A673 (cell line): Measurements from ENCODE around the gene RPTOR. TPM values are rescaled to one million over a fixed set of nuclear protein-coding genes. Genes with fewer than 3 reads are reported as not detected.

Experiments
- BruUV-seq: library from RNA; stranded (reverse); fragments of 400-500 nt; replicated peaks from 2 replicates; lab custom pipeline; 2021; lab: Mats Ljungman, UMichigan
- CTCF ChIA-PET: fragments of 300-600 bp; sonication (Branson Sonifier 250); formaldehyde crosslinking; loops from one replicate; lab custom pipeline; 2022; ENCODE audit warnings: antibody characterized with exemption; lab: Charles Lee
- POLR2A ChIA-PET: fragments of 300-600 bp; sonication (Branson Sonifier 250); formaldehyde crosslinking; loops from one replicate; lab custom pipeline; 2022; ENCODE audit warnings: antibody characterized with exemption; ENCODE audit not compliant: low non-redundant PET; lab: Charles Lee
- DNase-seq: peaks from one replicate; pipeline ENCODE4 v3.0.0-alpha.2; 2015; ENCODE audit warnings: low spot score
- H3K27ac ChIP-seq: fragments of 200-600 bp; sonication (generic); 2 replicates; pipeline ENCODE4 v1.5.1; 2016; ENCODE audit warnings: mixed run types, low read depth, mild to moderate bottlenecking, mixed read lengths, antibody characterized with exemption, low read length; ENCODE audit not compliant: poor library complexity, severe bottlenecking
- H3K27me3 ChIP-seq: fragments of 200-600 bp; sonication (generic); replicated peaks from 2 replicates; pipeline ENCODE4 v1.6.1; 2017; ENCODE audit warnings: mixed run types, low read depth, mild to moderate bottlenecking, mixed read lengths, antibody characterized with exemption, low read length; ENCODE audit not compliant: insufficient read depth, poor library complexity
- H3K36me3 ChIP-seq: fragments of 200-600 bp; sonication (generic); 2 replicates; pipeline ENCODE4 v1.6.1; 2016; ENCODE audit warnings: mixed run types, mild to moderate bottlenecking, mixed read lengths, antibody characterized with exemption, low read length; ENCODE audit not compliant: insufficient read depth, poor library complexity, severe bottlenecking
- H3K4me1 ChIP-seq: fragments of 200-600 bp; sonication (generic); 2 replicates; pipeline ENCODE4 v1.6.1; 2017; ENCODE audit warnings: mixed run types, mild to moderate bottlenecking, mixed read lengths, antibody characterized with exemption, low read length; ENCODE audit not compliant: insufficient read depth, poor library complexity, severe bottlenecking
- H3K4me3 ChIP-seq: fragments of 200-600 bp; sonication (generic); 2 replicates; pipeline ENCODE4 v1.5.1; 2016; ENCODE audit warnings: low read depth, mixed run types, mild to moderate bottlenecking, mixed read lengths, low read length; ENCODE audit not compliant: poor library complexity, severe bottlenecking
- H3K9me3 ChIP-seq: fragments of 200-600 bp; sonication (generic); 2 replicates; pipeline ENCODE4 v1.6.1; 2016; ENCODE audit warnings: mixed run types, low read depth, mild to moderate bottlenecking, mixed read lengths, antibody characterized with exemption, low read length; ENCODE audit not compliant: poor library complexity, severe bottlenecking
- EZH2 ChIP-seq: fragments of 200-600 bp; sonication (generic); IDR thresholded peaks from 2 replicates; pipeline ENCODE4 v1.6.1; 2017; ENCODE audit warnings: borderline replicate concordance, low read depth, mild to moderate bottlenecking, mixed read lengths, antibody characterized with exemption, low read length; ENCODE audit not compliant: poor library complexity, severe bottlenecking
- intact Hi-C: fragments of 100-400 bp; cut with micrococcal nuclease; formaldehyde crosslinking; loops from one replicate; pipeline ENCODE4 v1.10.0; 2022; ENCODE audit not compliant: unreplicated experiment
- total RNA-seq: library from RNA; stranded (reverse); gene quantifications from 2 replicates; pipeline ENCODE4 v1.2.3, GENCODE V29; 2021
- TF ChIP-seq, protein P1 (sequence below): fragments of 300-800, 200-600 bp; sonication (generic); conservative IDR thresholded peaks from 2 replicates; pipeline ENCODE4 v1.5.1; 2017; ENCODE audit warnings: low read depth, mild to moderate bottlenecking, antibody characterized with exemption, low read length, moderate library complexity, mixed read lengths

Gene RPTOR
- total RNA-seq, 1 experiment from 2014 or later: 55.2 TPM

- intact Hi-C loops: no loop called here
- H3K4me3 ChIP-seq: no peak overlapping the region
- peaks cover under 1% of the 10 kb centered on the region for H3K4me1 ChIP-seq
- ChIA-PET CTCF (no interaction called here), POLR2A (no interaction called here)
- no peaks in the 10 kb centered on the region for H3K27me3 ChIP-seq
- DNase-seq: no peak
- H3K27ac ChIP-seq: no peak overlapping the region
- H3K36me3 ChIP-seq: no peaks in the 10 kb centered on the region
- TF ChIP-seq, protein P1, sequence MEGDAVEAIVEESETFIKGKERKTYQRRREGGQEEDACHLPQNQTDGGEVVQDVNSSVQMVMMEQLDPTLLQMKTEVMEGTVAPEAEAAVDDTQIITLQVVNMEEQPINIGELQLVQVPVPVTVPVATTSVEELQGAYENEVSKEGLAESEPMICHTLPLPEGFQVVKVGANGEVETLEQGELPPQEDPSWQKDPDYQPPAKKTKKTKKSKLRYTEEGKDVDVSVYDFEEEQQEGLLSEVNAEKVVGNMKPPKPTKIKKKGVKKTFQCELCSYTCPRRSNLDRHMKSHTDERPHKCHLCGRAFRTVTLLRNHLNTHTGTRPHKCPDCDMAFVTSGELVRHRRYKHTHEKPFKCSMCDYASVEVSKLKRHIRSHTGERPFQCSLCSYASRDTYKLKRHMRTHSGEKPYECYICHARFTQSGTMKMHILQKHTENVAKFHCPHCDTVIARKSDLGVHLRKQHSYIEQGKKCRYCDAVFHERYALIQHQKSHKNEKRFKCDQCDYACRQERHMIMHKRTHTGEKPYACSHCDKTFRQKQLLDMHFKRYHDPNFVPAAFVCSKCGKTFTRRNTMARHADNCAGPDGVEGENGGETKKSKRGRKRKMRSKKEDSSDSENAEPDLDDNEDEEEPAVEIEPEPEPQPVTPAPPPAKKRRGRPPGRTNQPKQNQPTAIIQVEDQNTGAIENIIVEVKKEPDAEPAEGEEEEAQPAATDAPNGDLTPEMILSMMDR: no peak
- no peak for TF ChIP-seq EZH2
- no TSS peak for BruUV-seq
- no peaks in the 10 kb centered on the region for H3K9me3 ChIP-seq
Observed at GRCh38 chr17:80712089-80712488, 167.5 kb downstream of the RPTOR start.

DNA sequence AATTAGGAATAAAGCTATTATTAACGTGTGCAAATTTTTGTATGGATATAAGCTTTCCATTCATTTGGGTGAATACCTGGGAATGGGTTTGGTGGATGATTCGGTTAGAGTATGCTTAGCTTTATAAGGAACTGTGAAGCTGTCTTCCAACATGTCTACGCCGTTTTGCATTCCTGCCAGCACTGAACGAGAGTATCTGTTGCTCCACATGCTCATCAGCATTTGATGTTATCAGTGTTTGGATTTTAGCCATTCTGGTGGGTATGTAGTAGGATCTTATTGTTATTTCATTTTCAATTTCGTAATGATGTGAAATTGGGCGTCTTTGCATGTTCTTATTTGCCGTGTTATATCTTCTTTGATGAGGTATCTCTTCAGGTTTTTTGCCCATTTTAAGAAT lies 168.0 kb downstream of the RPTOR start:
- BruUV-seq: no TSS peak
- Histone ChIP-seq H3K27ac (no peak overlapping the region), H3K9me3 (no peaks in the 10 kb centered on the region), H3K4me3 (no peak overlapping the region), H3K4me1 (peaks cover 4% of the 10 kb centered on the region), H3K27me3 (no peaks in the 10 kb centered on the region), H3K36me3 (no peaks in the 10 kb centered on the region)
- ChIA-PET CTCF (no interaction called here), POLR2A (no interaction called here)
- no peak for DNase-seq
- intact Hi-C loops: no loop called here
- no peak for TF ChIP-seq EZH2
- TF ChIP-seq, protein P1: no peak

GRCh38 chr17:80716986-80717719 lies 172.5 kb downstream of the RPTOR start:
- no peak overlapping the region for H3K4me3 ChIP-seq
- H3K36me3 ChIP-seq: no peaks in the 10 kb centered on the region
- no peak for DNase-seq
- ChIA-PET POLR2A (no interaction called here), CTCF (no interaction called here)
- TF ChIP-seq, protein P1: no peak
- no peak for TF ChIP-seq EZH2
- no peaks in the 10 kb centered on the region for H3K9me3 ChIP-seq
- no peak overlapping the region for H3K27ac ChIP-seq
- H3K4me1 ChIP-seq: peaks cover 13% of the 10 kb centered on the region
- no peaks in the 10 kb centered on the region for H3K27me3 ChIP-seq
- BruUV-seq: no TSS peak
- intact Hi-C loops: no loop called here
